GM19438 (cell line): ENCODE results near the gene PYGB.

Experiments
- ATAC-seq: cut with Tn5 transposase; IDR thresholded peaks from one replicate; pipeline ENCODE4 v1.9.1; 2021; ENCODE audit warnings: low read depth; ENCODE audit not compliant: unreplicated experiment

Gene PYGB

GRCh38 chr20:25215521-25215920 lies 32.4 kb upstream of the PYGB start:
- ATAC-seq = no peak

- no peak for ATAC-seq
Measured at GRCh38 chr20:25216199-25216945, 31.5 kb upstream of the PYGB start.

GRCh38 chr20:25217161-25218108 lies 30.4 kb upstream of the PYGB start:
- ATAC-seq = no peak

- ATAC-seq = no peak
Measured at GRCh38 chr20:25218109-25218486, 29.8 kb upstream of the PYGB start.

- no peak for ATAC-seq
Measured at GRCh38 chr20:25218492-25218891, 29.4 kb upstream of the PYGB start.

- ATAC-seq = no peak
Measured at GRCh38 chr20:25219365-25219764, 28.5 kb upstream of the PYGB start.

- ATAC-seq = no peak
Measured at GRCh38 chr20:25220021-25220730, 27.7 kb upstream of the PYGB start.

GRCh38 chr20:25220810-25221591 lies 26.9 kb upstream of the PYGB start:
- ATAC-seq = no peak

- no peak for ATAC-seq
Measured at GRCh38 chr20:25221592-25222460, 26.1 kb upstream of the PYGB start.

GRCh38 chr20:25222461-25223178 lies 25.3 kb upstream of the PYGB start:
- no peak for ATAC-seq

- ATAC-seq = no peak
Measured at GRCh38 chr20:25223179-25223661, 24.7 kb upstream of the PYGB start.

- ATAC-seq = no peak
Measured at GRCh38 chr20:25223765-25224720, 23.8 kb upstream of the PYGB start.

- ATAC-seq = no peak
Measured at GRCh38 chr20:25224941-25225340, 22.9 kb upstream of the PYGB start.

GRCh38 chr20:25225642-25226432 lies 22.0 kb upstream of the PYGB start:
- ATAC-seq = no peak

GRCh38 chr20:25226433-25227316 lies 21.2 kb upstream of the PYGB start:
- ATAC-seq = no peak
